GM21423 (cell line): ENCODE measurements around the gene PBX4.

Experiments used
- ATAC-seq: cut with Tn5 transposase; IDR thresholded peaks from one replicate; pipeline ENCODE4 v1.9.1; 2021; ENCODE audit warnings: mild to moderate bottlenecking, moderate library complexity; ENCODE audit not compliant: unreplicated experiment

The PBX4 gene

DNA sequence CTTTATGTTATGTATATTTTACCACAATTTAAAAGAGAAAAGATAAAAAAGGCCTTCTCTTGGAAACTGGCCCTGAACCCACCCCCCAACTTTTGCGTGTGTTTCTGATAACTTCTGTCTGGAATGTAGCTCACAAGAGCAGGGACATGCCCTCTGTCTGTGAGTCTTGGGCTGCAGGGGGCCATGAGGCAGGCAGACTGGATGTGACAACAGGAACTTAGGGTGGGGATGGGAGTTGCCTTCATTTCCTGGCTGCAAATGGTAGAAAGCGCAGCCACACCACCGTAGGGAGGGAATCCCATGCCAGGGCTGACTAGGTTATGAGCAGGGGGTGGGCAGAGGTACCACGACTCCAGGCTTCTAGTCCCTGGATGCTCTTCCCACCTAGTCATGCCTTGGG, 58.6 kb downstream of the PBX4 start:
- no peak for ATAC-seq

DNA sequence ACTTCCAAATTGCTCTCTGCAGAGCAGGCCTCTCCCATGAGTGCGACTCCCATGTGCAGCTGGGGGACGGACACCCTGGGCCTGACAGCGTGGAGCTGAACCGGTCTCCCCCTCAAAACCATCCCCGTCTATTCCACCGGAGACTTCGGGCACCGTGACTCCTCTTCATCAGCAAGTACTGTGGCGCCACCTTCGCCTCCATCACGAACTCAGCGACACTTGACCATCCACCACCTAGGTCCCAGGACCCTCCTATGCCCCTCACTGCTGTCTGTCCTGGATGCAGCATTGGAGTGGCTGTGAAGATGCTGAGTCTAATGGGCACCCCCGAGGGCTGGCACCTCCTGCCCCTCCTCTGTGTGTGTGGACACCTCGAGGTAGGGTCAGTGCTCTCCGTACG, 59.9 kb downstream of the PBX4 start:
- ATAC-seq = no peak

DNA sequence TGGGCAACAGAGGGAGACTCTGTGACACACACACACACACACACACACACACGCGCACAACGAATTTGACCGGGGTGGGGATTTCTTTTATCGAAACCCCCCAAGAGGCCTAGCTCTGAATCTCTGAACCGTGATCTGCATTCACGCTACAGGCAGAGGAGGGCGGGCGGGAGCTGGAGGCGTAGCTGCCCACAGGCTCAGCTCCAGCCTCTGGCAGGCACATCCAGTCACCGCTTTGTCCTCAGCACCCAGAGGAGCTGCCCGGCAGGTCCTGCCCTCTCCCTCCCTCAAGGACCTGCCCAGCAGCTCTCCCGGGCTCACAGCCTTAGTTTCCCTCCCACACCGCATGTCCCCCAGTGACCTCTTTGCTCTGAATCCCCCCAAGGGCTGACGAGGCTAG, 60.4 kb downstream of the PBX4 start:
- ATAC-seq = no peak

GRCh38 chr19:19554074-19555023, 64.1 kb downstream of the PBX4 start:
- ATAC-seq = no peak

DNA sequence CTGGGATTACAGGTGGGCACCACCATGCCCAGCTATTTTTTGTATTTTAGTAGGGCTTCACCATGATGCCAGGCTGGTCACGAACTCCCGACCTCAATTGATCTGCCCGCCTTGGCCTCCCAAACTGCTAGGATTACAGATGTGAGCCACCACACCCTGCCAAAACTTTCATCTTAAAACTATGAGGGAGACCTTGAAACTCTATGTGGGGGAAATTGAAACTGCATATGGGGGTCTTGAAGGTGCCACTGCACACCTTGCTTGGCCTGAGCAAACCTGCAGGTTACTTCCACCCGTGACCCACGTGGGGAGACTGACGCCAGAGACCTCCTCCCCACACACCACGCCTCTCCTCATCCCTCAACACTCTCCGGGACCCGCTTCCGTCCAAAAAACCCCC, 64.8 kb downstream of the PBX4 start:
- ATAC-seq = no peak

- no peak for ATAC-seq
Observed at GRCh38 chr19:19552798-19553197, 65.7 kb downstream of the PBX4 start.

- ATAC-seq = no peak
Observed at GRCh38 chr19:19551853-19552192, 66.7 kb downstream of the PBX4 start.

DNA sequence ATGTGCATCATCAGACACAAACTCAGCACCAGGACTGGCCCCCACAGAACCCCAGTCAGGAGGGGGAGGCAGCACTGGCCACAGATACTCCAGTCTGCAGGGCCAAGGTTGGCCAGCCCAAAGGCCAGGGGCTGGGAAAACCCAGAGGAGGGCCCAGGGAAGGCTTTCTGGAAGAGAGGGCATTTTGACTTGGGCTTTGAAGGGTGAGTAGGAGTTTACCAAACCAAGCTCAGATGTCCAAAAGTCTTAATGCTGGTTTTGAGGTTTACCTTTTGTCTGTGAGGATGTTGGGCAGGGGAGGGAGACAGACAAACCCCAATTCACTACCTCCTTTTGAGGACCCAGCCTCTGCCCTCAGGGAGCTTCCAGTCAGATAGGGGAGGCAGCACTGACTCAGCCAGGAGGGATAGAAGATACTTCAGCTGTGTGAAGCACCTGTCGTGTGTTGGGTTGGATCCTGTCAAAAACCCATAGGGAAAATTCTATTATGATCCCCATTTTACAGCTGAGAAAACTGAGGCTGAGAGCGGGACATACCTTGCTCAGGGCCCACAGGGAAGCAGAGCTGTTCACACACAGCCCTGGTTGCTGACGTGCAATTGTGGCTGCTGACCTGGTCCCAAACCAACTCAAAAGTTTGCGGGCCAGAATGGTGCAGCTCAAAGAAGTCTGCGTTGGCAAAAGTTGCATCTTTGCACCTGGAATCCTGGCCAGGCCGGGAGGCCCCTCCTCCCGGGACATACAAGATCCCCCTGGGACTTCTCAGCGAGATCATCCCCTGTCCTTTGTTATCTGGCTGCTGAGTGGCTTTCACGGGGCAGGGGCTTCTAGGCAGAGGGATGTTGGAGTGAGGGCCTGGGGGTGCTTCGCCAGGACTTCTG, 67.3 kb downstream of the PBX4 start:
- no peak for ATAC-seq

GRCh38 chr19:19550485-19550929, 68.0 kb downstream of the PBX4 start:
- ATAC-seq = no peak

DNA sequence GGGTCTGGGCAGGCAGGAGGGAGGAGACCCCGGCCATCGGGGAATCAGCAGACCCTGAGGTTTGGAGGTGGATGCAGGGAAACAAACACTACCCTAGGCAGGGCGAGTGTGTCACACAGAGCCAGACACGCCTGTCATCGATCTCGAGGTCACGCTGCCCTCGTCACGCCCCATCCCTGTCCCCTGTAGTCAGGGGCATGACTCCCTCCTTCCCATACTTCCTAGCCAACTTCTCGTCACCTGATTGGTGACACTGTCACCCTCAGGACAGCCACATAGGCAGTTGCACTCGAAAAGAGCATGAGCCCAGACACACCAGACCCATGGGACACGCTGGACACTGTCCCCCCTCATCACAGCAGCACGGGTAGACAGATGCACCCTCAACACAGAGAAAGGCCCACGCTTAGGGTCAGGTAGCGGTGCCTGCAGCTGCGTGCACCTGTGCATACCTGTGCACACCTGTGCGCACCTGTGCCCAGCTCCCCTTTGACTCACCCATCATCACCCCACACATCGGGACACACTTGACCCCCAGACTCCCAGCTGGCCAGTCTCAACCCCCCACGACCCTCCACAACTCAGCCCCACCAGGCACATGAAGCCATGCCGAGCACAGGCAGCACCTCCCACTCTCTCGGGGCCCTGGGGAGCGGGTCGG, 68.6 kb downstream of the PBX4 start:
- no peak for ATAC-seq

DNA sequence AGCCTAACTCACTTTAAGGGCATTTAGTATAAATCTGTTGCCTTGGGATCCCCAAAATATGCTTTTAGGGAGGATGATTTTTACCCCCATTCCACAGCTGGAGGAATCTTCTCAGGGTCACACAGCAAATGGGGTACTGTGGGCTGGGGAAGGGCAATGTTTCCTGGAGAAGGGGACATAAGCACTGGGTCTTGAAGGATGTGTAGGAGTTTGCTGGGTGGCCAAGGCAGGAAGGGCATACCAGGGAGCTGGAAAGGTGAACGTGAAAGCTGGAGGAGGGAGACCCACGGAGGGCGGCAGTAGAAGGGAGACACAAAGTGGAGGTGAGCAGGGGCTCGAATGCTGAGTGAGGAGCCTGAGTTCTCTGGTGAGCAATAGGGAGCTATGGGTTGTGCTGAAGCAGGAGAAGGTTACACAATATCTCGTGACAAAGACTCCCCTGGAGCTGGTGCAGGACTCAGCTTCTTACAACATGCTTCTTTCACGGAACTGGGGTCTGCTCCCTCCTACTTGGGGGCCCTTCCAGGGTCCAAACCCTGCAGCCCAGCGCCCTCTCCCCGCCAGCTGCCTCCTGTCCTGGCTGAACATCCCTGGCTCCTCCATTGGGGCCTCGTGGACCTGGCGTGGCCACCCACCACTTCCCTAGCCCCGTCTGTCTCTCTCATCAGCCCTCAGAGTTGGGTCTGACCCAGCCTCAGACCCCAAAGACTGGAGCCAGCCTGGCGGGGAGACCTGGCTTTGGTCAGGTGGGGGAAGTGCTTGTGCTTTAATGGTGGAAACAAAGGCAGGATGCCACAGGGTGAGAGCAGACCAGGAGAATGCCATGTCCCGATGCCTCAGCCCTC, 69.3 kb downstream of the PBX4 start:
- ATAC-seq = no peak

GRCh38 chr19:19547674-19548336, 70.7 kb downstream of the PBX4 start:
- no peak for ATAC-seq

DNA sequence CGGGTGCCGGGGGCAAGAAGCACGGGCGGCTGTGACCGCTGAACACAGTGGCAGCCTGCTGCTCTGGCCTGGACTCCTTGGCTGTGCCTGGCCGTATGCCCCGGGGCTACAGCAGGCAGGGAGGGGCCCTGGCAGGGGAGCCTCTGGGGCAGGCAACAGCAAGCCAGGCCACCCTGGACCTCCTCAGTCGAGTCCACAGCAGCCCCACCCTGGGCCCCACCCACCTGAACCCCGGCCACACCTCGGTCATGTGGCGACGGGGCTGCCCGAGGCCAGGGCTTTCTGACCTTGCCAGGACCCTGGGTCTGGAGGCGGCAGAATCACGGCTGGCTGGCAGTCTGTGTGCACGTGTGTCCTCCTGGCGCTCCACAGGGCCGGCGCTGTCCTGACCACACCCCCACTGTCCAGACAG, 71.7 kb downstream of the PBX4 start:
- no peak for ATAC-seq

- no peak for ATAC-seq
Observed at GRCh38 chr19:19545707-19546106, 72.8 kb downstream of the PBX4 start.

GRCh38 chr19:19544954-19545591, 73.4 kb downstream of the PBX4 start:
- ATAC-seq = no peak

DNA sequence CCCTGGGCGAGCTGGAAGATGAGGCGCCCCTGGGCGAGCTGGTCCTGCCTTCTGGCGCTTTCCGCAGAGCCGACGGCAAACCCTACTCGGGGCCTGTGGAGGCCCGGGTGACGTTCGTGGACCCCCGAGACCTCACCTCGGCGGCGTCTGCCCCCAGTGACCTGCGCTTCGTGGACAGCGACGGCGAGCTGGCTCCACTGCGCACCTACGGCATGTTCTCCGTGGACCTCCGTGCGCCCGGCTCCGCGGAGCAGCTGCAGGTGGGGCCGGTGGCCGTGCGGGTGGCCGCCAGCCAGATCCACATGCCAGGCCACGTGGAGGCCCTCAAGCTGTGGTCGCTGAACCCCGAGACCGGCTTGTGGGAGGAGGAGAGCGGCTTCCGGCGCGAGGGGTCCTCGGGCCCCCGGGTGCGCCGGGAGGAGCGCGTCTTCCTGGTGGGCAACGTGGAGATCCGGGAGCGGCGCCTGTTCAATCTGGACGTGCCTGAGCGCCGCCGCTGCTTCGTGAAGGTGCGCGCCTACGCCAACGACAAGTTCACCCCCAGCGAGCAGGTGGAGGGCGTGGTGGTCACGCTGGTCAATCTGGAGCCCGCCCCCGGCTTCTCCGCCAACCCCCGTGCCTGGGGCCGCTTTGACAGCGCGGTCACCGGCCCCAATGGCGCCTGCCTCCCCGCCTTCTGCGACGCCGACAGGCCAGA, 74.1 kb downstream of the PBX4 start:
- no peak for ATAC-seq

- no peak for ATAC-seq
Observed at GRCh38 chr19:19543640-19544039, 74.8 kb downstream of the PBX4 start.

GRCh38 chr19:19543101-19543500, 75.4 kb downstream of the PBX4 start:
- ATAC-seq = no peak

- no peak for ATAC-seq
Observed at GRCh38 chr19:19542507-19542906, 76.0 kb downstream of the PBX4 start.
